ENCODE data around the gene CLEC9A. TPM values are rescaled to one million over a fixed set of nuclear protein-coding genes. Genes with fewer than 3 reads are reported as not detected.

Gene CLEC9A
- total and polyA plus RNA-seq, 9 of the 15 experiments (the other 6 are each of a cell fraction or from before 2014, with no cell fraction given) = not detected

DNA sequence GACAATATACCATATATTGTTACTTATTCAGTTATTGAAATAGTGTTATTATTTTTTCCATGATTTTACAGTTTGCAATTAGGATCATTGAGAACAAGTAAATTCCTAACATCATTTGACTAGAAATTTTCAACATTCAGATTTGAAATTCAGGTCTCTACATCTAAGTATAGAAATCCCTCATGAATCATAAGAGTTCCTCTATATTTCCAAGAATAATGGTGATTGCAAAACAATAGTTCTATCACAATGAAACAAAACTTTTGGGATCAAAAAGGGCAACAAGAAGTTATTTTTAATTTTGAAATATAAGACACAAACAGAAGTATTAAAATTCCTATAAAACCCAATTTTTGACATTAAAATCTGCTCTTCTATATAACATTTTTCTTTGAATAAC lies 57.5 kb downstream of the CLEC9A start (continued):
- TF ChIP-seq, protein P1, sequence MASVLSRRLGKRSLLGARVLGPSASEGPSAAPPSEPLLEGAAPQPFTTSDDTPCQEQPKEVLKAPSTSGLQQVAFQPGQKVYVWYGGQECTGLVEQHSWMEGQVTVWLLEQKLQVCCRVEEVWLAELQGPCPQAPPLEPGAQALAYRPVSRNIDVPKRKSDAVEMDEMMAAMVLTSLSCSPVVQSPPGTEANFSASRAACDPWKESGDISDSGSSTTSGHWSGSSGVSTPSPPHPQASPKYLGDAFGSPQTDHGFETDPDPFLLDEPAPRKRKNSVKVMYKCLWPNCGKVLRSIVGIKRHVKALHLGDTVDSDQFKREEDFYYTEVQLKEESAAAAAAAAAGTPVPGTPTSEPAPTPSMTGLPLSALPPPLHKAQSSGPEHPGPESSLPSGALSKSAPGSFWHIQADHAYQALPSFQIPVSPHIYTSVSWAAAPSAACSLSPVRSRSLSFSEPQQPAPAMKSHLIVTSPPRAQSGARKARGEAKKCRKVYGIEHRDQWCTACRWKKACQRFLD (CRISPR knock-in tag; IDR thresholded peaks at IDR 0.05) = no peak
- TF ChIP-seq ZBTB17 (CRISPR knock-in tag; IDR thresholded peaks at IDR 0.05) (no peak), ZNF449 (CRISPR knock-in tag; IDR thresholded peaks at IDR 0.05) (no peak), HDAC1 (IDR thresholded peaks at IDR 0.05) (no peak), HMGXB4 (CRISPR knock-in tag; IDR thresholded peaks at IDR 0.05) (no peak), TAF1 (IDR thresholded peaks at IDR 0.05; ENCODE audit: control insufficient read depth, extremely low read depth, insufficient read depth, low read length, severe bottlenecking) (no peak)
- TF ChIP-seq, protein P2, sequence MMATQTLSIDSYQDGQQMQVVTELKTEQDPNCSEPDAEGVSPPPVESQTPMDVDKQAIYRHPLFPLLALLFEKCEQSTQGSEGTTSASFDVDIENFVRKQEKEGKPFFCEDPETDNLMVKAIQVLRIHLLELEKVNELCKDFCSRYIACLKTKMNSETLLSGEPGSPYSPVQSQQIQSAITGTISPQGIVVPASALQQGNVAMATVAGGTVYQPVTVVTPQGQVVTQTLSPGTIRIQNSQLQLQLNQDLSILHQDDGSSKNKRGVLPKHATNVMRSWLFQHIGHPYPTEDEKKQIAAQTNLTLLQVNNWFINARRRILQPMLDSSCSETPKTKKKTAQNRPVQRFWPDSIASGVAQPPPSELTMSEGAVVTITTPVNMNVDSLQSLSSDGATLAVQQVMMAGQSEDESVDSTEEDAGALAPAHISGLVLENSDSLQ (IDR thresholded peaks at IDR 0.05) = no peak
